Thyroid gland (tissue), 4 donors: ENCODE data around the gene MMP20. TPM values are rescaled to one million over a fixed set of nuclear protein-coding genes. Genes with fewer than 3 reads are reported as not detected.
"Not testable (repeated sequence)": the region's sequence is repeated elsewhere in the genome, so short reads cannot be mapped to it uniquely, and the experiment has no call there.

Experiments used
- DNase-seq, 2 donors: peaks; one replicate each; pipeline ENCODE4 v3.0.0-alpha.2; 2019
- H3K27ac ChIP-seq, 3 donors: fragments of 200-600 bp; sonication (generic); 1 replicate in 2 of 3; 2 replicates in 1 of 3; pipeline ENCODE4 v1.5.1; 2016 to 2019; ENCODE audit warnings: mild to moderate bottlenecking in 1 of 3, moderate library complexity in 1 of 3
- H3K27me3 ChIP-seq: fragments of 200-600 bp; sonication (generic); one replicate; pipeline ENCODE4 v1.5.1; 2019
- H3K36me3 ChIP-seq, 2 donors: fragments of 200-600 bp; sonication (generic); one replicate each; pipeline ENCODE4 v1.5.1; 2016 to 2019
- H3K4me1 ChIP-seq, 2 donors: fragments of 200-600 bp; sonication (generic); one replicate each; pipeline ENCODE4 v1.5.1; 2017 to 2019
- H3K4me3 ChIP-seq, 3 donors: fragments of 200-600 bp; sonication (generic); replicated peaks in 1 of 3; 1 replicate in 2 of 3; 2 replicates in 1 of 3; pipeline ENCODE4 v1.5.1; 2016; ENCODE audit warnings: mild to moderate bottlenecking in 1 of 3
- H3K9me3 ChIP-seq: fragments of 200-600 bp; sonication (generic); one replicate; pipeline ENCODE4 v1.5.1; 2017
- CTCF ChIP-seq, 6 experiments: fragments of 200-600 bp in 3 of 6; fragments of 450-650 bp in 3 of 6; sonication (generic) in 3 of 6; IDR thresholded peaks; one replicate each; pipeline ENCODE4 v1.5.1; 2016 to 2019; ENCODE audit warnings: antibody characterized with exemption in 6 of 6, mild to moderate bottlenecking in 2 of 6, inconsistent platforms in 1 of 6, moderate library complexity in 1 of 6
- POLR2A ChIP-seq, 2 donors: fragments of 450-650 bp; IDR thresholded peaks; one replicate each; pipeline ENCODE4 v1.6.1; 2017; ENCODE audit warnings: antibody characterized with exemption in 2 of 2, mild to moderate bottlenecking in 2 of 2, moderate library complexity in 1 of 2
- WGBS, 2 donors: methylation state at CpG; one replicate each; pipeline ENCODE4 v1.1.5; 2017; 5-methylcytosine and 5-hydroxymethylcytosine counted together
- intact Hi-C: fragments of 100-400 bp; cut with DNase I; formaldehyde crosslinking; loops from one replicate; pipeline ENCODE4 v1.15.1; 2023
- total RNA-seq, 4 donors: library from RNA; depleted of rRNA; stranded (reverse); fragments of >200 nt; gene quantifications; one replicate each; pipeline ENCODE4 v1.2.3, GENCODE V29; 2016

The MMP20 gene
- total RNA-seq, 4 donors from 2014 or later = not detected

GRCh38 chr11:102633385-102634026 lies 8.4 kb upstream of the MMP20 start:
- 90 to 91% methylated on average over 6 of the region's 6 CpGs for WGBS, 2 donors

GRCh38 chr11:102632026-102632425 lies 6.9 kb upstream of the MMP20 start:
- intact Hi-C loops = no loop called here

More at GRCh38 chr11:102633385-102634026, 8.4 kb upstream of the MMP20 start:
- Histone ChIP-seq H3K27ac (no peak overlapping the region), H3K4me3 (no peak overlapping the region), H3K9me3 (no peaks in the 10 kb centered on the region), H3K27me3 (no peaks in the 10 kb centered on the region), H3K36me3 (no peaks in the 10 kb centered on the region), H3K4me1 (no peaks in the 10 kb centered on the region)
- no peak for TF ChIP-seq CTCF (IDR thresholded peaks at IDR 0.05)
- TF ChIP-seq POLR2A (IDR thresholded peaks at IDR 0.05) = no peak
- intact Hi-C loops = no loop called here
- DNase-seq = no peak

GRCh38 chr11:102630598-102631448 lies 5.7 kb upstream of the MMP20 start:
- WGBS, 2 donors = 72 to 76% methylated on average over 11 of the region's 11 CpGs
- Histone ChIP-seq H3K27me3 (no peaks in the 10 kb centered on the region), H3K36me3 (no peaks in the 10 kb centered on the region), H3K4me3 (no peak overlapping the region), H3K9me3 (no peaks in the 10 kb centered on the region), H3K4me1 (no peaks in the 10 kb centered on the region), H3K27ac (no peak overlapping the region)
- DNase-seq = no peak
- TF ChIP-seq CTCF (IDR thresholded peaks at IDR 0.05) (no peak), POLR2A (IDR thresholded peaks at IDR 0.05) (no peak)
- intact Hi-C loops = no loop called here

More at GRCh38 chr11:102632026-102632425, 6.9 kb upstream of the MMP20 start:
- H3K9me3 ChIP-seq = no peaks in the 10 kb centered on the region
- TF ChIP-seq POLR2A (IDR thresholded peaks at IDR 0.05) = no peak
- TF ChIP-seq CTCF (IDR thresholded peaks at IDR 0.05) = no peak
- H3K36me3 ChIP-seq = no peaks in the 10 kb centered on the region
- H3K27ac ChIP-seq = no peak overlapping the region
- no peak for DNase-seq
- H3K4me1 ChIP-seq = no peaks in the 10 kb centered on the region
- H3K4me3 ChIP-seq = no peak overlapping the region
- WGBS, 2 donors = 96 to 98% methylated on average over 1 of the region's 1 CpG
- no peaks in the 10 kb centered on the region for H3K27me3 ChIP-seq

- WGBS, 2 donors = 68 to 81% methylated on average over 1 of the region's 1 CpG
These were observed 4.8 kb upstream of the MMP20 start for GRCh38 chr11:102629908-102630307.

GRCh38 chr11:102626676-102627075 lies 1.5 kb upstream of the MMP20 start:
- Histone ChIP-seq H3K9me3 (no peaks in the 10 kb centered on the region), H3K27me3 (no peaks in the 10 kb centered on the region), H3K4me1 (no peaks in the 10 kb centered on the region), H3K36me3 (no peaks in the 10 kb centered on the region), H3K4me3 (no peak overlapping the region), H3K27ac (no peak overlapping the region)
- no peak for TF ChIP-seq CTCF (IDR thresholded peaks at IDR 0.05)
- no peak for TF ChIP-seq POLR2A (IDR thresholded peaks at IDR 0.05)
- intact Hi-C loops = no loop called here
- no peak for DNase-seq
- 68 to 81% methylated on average over 1 of the region's 1 CpG for WGBS, 2 donors

More at GRCh38 chr11:102629908-102630307, 4.8 kb upstream of the MMP20 start:
- H3K27ac ChIP-seq, H3K27me3 ChIP-seq, H3K4me1 ChIP-seq, intact Hi-C loops, DNase-seq, H3K4me3 ChIP-seq, H3K9me3 ChIP-seq, H3K36me3 ChIP-seq: not testable (repeated sequence)
